Mucosa of descending colon (tissue), 3 donors: ENCODE measurements around the gene PMEPA1. TPM values are rescaled to one million over a fixed set of nuclear protein-coding genes. Genes with fewer than 3 reads are reported as not detected.

ENCODE experiments used
- ATAC-seq: fragments of 200-7000 bp; cut with Tn5 transposase; one replicate; pipeline ENCODE4 v1.9.1; 2020; ENCODE audit warnings: mild to moderate bottlenecking, moderate library complexity
- DNase-seq, 3 donors: peaks; one replicate each; pipeline ENCODE4 v3.0.0-alpha.2; 2020
- H3K36me3 ChIP-seq: fragments of 200-600 bp; one replicate; pipeline ENCODE4 v1.8.0; 2021; ENCODE audit warnings: low read depth, mild to moderate bottlenecking
- H3K4me1 ChIP-seq: fragments of 200-600 bp; one replicate; pipeline ENCODE4 v1.8.0; 2021; ENCODE audit warnings: low read depth, mild to moderate bottlenecking
- H3K4me3 ChIP-seq: fragments of 200-600 bp; one replicate; pipeline ENCODE4 v1.8.0; 2021; ENCODE audit warnings: mild to moderate bottlenecking
- H3K9me3 ChIP-seq: fragments of 200-600 bp; one replicate; pipeline ENCODE4 v1.8.0; 2021; ENCODE audit warnings: mild to moderate bottlenecking
- CTCF ChIP-seq: fragments of 200-600 bp; IDR thresholded peaks from one replicate; pipeline ENCODE4 v1.8.0; 2022; ENCODE audit warnings: antibody characterized with exemption, mild to moderate bottlenecking
- intact Hi-C, 2 donors: fragments of 100-400 bp; cut with DNase I in 1 of 2; cut with micrococcal nuclease in 1 of 2; formaldehyde crosslinking; loops; one replicate each; pipeline versions ENCODE4 v1.11.0 to v1.11.1; 2022; cut with DNase I, micrococcal nuclease
- total RNA-seq, 3 donors: library from RNA; stranded (reverse); fragmentation: NEBNext Ultra II Directional in 2 of 3; extraction: Animal tissue kit (Norgen Biotek cat#: 25700) in 2 of 3; gene quantifications; one replicate each; pipeline versions ENCODE4 v1.2.1 to v1.2.4, GENCODE V29; 2021 to 2023
- donor health status: DM: no; HTN: no; CAD: no; lungs with moderate emphysema.
- donor health status: DM: no; HTN: no; CAD: no.
- donor health status: DM: no; HTN: yes; CAD: no.

Gene PMEPA1
- total RNA-seq, 3 donors from 2014 or later, result 18.5 to 35.5 (median 23.5) TPM

GRCh38 chr20:57671072-57671391 lies 38.8 kb downstream of the PMEPA1 start:
- ATAC-seq (no peak), DNase-seq (no peak)
- TF ChIP-seq CTCF, result no peak
- Histone ChIP-seq H3K36me3 (no peaks in the 10 kb centered on the region), H3K4me1 (peaks cover 11% of the 10 kb centered on the region), H3K9me3 (no peaks in the 10 kb centered on the region), H3K4me3 (no peak overlapping the region)
- intact Hi-C loops, result no loop called here

GRCh38 chr20:57670288-57671071 lies 39.3 kb downstream of the PMEPA1 start:
- ATAC-seq, result peak; percentile 22
- H3K4me3 ChIP-seq, result no peak overlapping the region
- TF ChIP-seq CTCF, result no peak
- no peak for DNase-seq
- no peaks in the 10 kb centered on the region for H3K36me3 ChIP-seq
- H3K9me3 ChIP-seq, result no peaks in the 10 kb centered on the region
- intact Hi-C loops, result no loop called here
- H3K4me1 ChIP-seq, result peaks cover 7% of the 10 kb centered on the region

- peaks cover 5% of the 10 kb centered on the region for H3K4me1 ChIP-seq
- no peak overlapping the region for H3K4me3 ChIP-seq
- no peak for DNase-seq
- no peak for ATAC-seq
- no peak for TF ChIP-seq CTCF
- H3K9me3 ChIP-seq, result no peaks in the 10 kb centered on the region
- intact Hi-C loops, result no loop called here
- H3K36me3 ChIP-seq, result no peaks in the 10 kb centered on the region
These were observed 40.2 kb downstream of the PMEPA1 start for GRCh38 chr20:57669632-57670031.

- intact Hi-C loops, result no loop called here
- peaks cover 5% of the 10 kb centered on the region for H3K4me1 ChIP-seq
- peak; percentile 75 for ATAC-seq
- H3K9me3 ChIP-seq, result no peaks in the 10 kb centered on the region
- no peak overlapping the region for H3K4me3 ChIP-seq
- no peak for TF ChIP-seq CTCF
- peak; percentile 7 to 67 (median 67) for DNase-seq
- no peaks in the 10 kb centered on the region for H3K36me3 ChIP-seq
These were observed 41.7 kb downstream of the PMEPA1 start for GRCh38 chr20:57667924-57668782.

GRCh38 chr20:57667388-57667787 lies 42.4 kb downstream of the PMEPA1 start:
- intact Hi-C loops, result no loop called here

More at GRCh38 chr20:57667388-57667787, 42.4 kb downstream of the PMEPA1 start:
- Histone ChIP-seq H3K9me3 (no peaks in the 10 kb centered on the region), H3K4me1 (peaks cover 5% of the 10 kb centered on the region), H3K36me3 (no peaks in the 10 kb centered on the region), H3K4me3 (no peak overlapping the region)
- peak in 2 of 3 donors; percentile 33 to 34 for DNase-seq
- no peak for ATAC-seq
- TF ChIP-seq CTCF, result no peak
